ENCODE measurements around the gene PTGER4.

- no peak for TF ChIP-seq CTCF (IDR thresholded peaks at IDR 0.05; ENCODE audit: low read depth, low read length, missing input control)
- no peak for TF ChIP-seq GABPA (IDR thresholded peaks at IDR 0.05 in 1 of 2, conservative IDR thresholded peaks at IDR 0.05 in 1 of 2)
- TF ChIP-seq FOXA2 (IDR thresholded peaks at IDR 0.05): no peak
Observed at GRCh38 chr5:40688996-40689395, 9.3 kb downstream of the PTGER4 start.
